GM12874 (cell line): ENCODE data around the gene KANK2.

ENCODE experiments used
- TF ChIP-seq, protein P1 (sequence below): IDR thresholded peaks from 2 replicates; pipeline ENCODE4 v1.5.1; 2011; ENCODE audit warnings: low read depth, mild to moderate bottlenecking, control low read depth, low read length, moderate library complexity; ENCODE audit not compliant: insufficient read depth

Gene KANK2

DNA sequence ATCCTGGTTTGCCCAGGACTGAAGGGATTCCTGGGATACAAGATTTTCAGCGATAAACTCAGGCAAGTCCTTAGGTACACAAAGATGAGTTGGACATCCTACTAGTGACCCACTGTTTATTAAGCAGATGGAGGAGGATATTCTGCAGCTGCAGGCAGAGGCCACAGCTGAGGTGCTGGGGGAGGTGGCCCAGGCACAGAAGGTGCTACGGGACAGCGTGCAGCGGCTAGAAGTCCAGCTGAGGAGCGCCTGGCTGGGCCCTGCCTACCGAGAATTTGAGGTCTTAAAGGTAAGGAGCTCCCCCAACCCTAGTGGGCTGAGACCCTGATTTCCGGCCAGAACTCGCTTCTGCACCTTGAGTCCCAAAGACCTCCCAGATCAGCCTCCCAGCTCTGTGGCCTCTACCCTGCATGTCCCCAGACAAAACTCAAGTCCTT, 42.7 kb upstream of the KANK2 start:
- TF ChIP-seq, protein P1, sequence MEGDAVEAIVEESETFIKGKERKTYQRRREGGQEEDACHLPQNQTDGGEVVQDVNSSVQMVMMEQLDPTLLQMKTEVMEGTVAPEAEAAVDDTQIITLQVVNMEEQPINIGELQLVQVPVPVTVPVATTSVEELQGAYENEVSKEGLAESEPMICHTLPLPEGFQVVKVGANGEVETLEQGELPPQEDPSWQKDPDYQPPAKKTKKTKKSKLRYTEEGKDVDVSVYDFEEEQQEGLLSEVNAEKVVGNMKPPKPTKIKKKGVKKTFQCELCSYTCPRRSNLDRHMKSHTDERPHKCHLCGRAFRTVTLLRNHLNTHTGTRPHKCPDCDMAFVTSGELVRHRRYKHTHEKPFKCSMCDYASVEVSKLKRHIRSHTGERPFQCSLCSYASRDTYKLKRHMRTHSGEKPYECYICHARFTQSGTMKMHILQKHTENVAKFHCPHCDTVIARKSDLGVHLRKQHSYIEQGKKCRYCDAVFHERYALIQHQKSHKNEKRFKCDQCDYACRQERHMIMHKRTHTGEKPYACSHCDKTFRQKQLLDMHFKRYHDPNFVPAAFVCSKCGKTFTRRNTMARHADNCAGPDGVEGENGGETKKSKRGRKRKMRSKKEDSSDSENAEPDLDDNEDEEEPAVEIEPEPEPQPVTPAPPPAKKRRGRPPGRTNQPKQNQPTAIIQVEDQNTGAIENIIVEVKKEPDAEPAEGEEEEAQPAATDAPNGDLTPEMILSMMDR: no peak

DNA sequence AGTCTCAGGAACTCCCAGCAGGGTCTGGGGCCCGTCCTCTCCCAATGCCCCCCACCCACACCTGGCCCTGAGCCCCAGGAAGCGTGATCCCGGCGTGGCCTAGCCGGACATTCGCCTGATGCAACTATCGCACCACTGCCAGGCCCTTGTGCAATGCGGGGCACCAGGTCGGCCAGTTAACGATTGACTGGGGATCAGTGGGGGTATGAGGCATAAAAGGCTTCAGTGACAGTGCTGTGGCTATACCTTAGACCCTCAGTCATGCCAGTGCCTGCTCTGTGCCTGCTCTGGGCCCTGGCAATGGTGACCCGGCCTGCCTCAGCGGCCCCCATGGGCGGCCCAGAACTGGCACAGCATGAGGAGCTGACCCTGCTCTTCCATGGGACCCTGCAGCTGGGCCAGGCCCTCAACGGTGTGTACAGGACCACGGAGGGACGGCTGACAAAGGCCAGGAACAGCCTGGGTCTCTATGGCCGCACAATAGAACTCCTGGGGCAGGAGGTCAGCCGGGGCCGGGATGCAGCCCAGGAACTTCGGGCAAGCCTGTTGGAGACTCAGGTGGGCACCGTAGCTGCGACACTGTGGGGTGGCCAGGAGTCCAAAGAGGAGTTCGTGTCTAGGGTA, 42.1 kb upstream of the KANK2 start, which contains the start of gene ANGPTL8:
TSS of gene ANGPTL8 (plus strand) at position 243 of the 624 bp plus-strand sequence. CDS start at position 262, 19 bp downstream.
- TF ChIP-seq, protein P1: no peak

DNA sequence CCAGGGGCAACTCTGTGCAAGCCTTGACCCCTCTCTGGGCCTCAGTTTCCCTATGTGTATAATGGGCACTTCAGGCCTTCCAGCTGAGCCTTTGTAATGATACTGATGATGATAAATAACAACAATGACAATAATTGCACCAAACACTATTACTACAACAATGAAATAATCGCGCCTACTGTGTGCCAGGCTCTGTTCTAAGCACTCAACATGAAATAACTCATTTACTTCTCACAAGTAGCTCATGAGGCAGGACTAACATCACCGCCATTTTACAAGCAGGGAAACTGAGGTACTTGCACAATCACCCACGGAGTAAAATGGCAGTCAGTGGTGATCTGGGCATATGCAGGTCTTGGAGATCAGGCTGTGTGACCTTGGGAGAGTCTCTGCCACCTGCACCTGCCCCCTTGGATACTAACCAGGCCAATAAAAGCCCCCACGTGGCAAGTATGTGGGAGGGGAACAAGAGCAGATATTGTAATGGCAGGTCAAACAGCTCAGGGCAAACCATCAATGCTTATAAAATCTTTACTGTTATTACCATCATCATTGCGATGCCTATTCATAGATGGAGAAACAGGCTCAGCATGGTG, 41.5 kb upstream of the KANK2 start:
- TF ChIP-seq, protein P1: no peak

DNA sequence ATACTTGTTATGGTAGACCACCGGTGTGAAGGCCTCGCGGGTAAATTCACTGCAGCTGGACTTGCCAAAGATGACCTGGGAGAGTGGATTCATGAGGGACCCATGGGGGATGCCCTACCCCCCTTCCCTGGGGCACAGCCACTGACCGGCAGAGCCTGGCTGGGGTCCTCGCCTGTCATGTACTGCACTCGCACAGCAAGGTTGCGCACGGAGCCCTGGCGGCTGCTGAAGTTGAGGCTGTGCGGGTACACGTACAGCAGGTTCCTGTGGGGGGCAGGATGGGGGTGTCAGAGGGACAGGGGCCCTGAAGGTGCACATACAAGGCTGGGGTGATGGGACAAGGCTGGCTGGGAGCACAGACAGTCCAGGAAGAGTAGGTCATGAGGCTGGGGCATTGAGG, 40.7 kb upstream of the KANK2 start:
- TF ChIP-seq, protein P1: no peak

DNA sequence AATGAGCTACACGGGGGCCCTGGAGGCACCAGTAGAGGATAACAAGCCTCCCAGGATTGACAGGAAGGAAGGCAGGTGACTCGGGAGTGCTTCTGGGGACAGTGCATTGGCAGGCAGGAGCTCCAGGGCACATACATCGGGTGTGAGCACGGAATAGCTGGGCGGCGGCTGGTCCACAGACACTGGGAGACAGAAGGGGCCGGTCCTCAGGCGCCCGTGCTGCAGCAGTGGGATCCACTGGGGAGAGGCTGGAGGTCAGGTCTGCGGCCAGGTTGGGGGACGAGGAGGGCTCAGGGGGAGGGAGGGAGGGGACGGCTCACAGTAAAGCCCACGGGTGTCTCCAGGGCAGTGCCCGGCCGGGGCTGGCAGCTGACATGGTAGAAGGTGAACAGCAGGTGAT, 40.0 kb upstream of the KANK2 start:
- TF ChIP-seq, protein P1: no peak

DNA sequence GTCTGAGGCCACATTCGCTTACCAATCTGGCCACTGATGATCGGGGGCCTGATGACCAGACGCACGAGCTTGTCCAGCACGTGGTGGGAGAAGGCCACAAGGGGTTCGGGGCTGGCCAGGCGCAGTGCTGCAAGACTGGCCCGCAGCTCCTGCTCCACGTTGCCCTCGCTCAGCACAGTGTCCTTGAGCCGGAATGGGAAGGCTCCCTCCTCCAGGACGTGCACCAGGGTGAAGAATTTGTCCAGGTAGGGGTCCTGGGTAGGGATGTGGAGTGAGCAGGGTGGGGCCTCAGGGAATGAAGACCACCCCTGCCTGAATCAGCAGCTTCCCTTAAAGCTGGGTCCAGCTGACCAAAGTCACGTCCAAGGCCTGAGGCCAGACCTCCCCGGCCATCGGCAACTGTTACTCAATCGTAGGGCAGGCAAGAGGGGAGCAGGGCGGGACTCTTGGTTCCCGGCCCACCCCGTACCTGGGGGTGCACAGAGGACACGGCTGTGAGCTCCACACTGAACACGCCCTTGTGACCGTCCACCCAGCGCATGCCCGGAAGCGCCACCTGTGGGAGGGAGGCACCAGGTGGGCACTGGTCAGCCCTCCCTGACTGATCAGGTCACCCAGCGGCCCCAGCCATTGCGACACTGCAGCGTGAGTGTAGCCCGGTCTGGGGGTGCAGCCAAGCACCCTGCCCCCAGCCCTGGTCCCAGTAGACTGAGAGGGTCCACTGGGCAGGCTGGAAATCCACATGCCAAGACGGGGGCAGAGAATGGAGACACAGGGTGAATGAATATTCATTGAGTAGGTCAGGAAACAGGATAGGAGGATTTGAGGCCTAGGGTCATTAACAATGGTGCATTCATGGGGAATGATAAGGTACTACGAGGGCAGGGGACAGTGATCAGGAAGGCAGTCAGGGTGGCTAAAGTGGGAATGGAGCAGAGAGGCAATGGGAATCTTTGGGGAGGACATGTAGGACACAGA, 39.3 kb upstream of the KANK2 start:
- TF ChIP-seq, protein P1: no peak

DNA sequence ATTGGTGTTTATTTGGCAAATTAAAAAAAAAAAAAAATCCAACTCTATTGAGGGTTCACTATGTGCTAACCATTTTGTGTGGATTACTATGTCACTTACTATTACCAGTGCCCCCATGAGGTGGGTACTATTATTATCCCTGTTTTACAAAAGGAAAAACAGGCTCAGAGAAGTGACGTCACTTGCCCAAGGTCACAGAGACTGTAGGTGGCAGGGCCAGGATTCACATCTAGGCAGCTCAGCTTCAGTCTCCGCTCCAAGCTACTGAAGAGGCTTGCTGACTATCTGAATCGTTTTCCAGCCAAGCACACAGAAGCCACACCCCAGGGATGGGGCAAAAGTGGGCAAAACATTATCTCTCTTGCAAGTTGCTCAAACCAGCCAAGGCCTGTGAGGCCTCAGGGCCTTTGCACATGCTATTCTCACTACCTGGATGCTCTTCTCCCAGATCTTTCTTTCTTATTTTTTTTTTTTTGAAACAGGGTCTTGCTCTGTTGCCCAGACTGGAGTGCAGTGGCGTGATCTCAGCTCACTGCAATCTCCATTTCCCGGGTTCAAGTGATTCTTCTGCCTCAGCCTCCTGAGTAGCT, 37.2 kb upstream of the KANK2 start:
- TF ChIP-seq, protein P1: no peak
